DND-41 (cell line): ENCODE measurements around the gene AGAP2.

Source experiments
- ATAC-seq: fragments of 200-7000 bp; cut with Tn5 transposase; 3 replicates; pipeline ENCODE4 v1.9.1; 2021; ENCODE audit warnings: low read depth; ENCODE audit not compliant: insufficient read depth
- DNase-seq: peaks from one replicate; pipeline ENCODE4 v3.0.0-alpha.2; 2020
- H2AFZ ChIP-seq: 2 replicates; pipeline ENCODE4 v1.6.0; 2012; ENCODE audit warnings: low read depth, low read length
- H3K27ac ChIP-seq: 2 replicates; pipeline ENCODE4 v1.5.1; 2012; ENCODE audit warnings: low read length, inconsistent platforms
- H3K27me3 ChIP-seq: fragments of 200-600 bp; sonication (generic); 2 replicates; pipeline ENCODE4 v1.6.0; 2012; ENCODE audit warnings: low read length, mild to moderate bottlenecking, inconsistent platforms; ENCODE audit not compliant: insufficient read depth, poor library complexity
- H3K36me3 ChIP-seq: 2 replicates; pipeline ENCODE4 v1.5.1; 2012; ENCODE audit warnings: low read length, inconsistent platforms; ENCODE audit not compliant: insufficient read depth
- H3K4me1 ChIP-seq: 2 replicates; pipeline ENCODE4 v1.5.1; 2012; ENCODE audit warnings: mild to moderate bottlenecking, low read length; ENCODE audit not compliant: insufficient read depth
- H3K4me2 ChIP-seq: 2 replicates; pipeline ENCODE4 v1.6.0; 2012; ENCODE audit warnings: mild to moderate bottlenecking, moderate library complexity, low read length, inconsistent platforms; ENCODE audit not compliant: insufficient read depth
- H3K4me3 ChIP-seq, 2 experiments: fragments of 200-600 bp in 1 of 2; shearing (Covaris generic) in 1 of 2; 2 replicates each; pipeline ENCODE4 v1.5.1; 2012 to 2016; ENCODE audit warnings: inconsistent platforms in 2 of 2, low read length in 2 of 2, mild to moderate bottlenecking in 2 of 2, low read depth in 1 of 2, moderate library complexity in 1 of 2
- H3K79me2 ChIP-seq: 2 replicates; pipeline ENCODE4 v1.6.0; 2012; ENCODE audit warnings: low read length, inconsistent platforms; ENCODE audit not compliant: insufficient read depth
- H3K9ac ChIP-seq: 2 replicates; pipeline ENCODE4 v1.6.0; 2012; ENCODE audit warnings: low read depth, mild to moderate bottlenecking, inconsistent platforms, low read length, moderate library complexity
- H3K9me3 ChIP-seq: 2 replicates; pipeline ENCODE4 v1.5.1; 2012; ENCODE audit warnings: low read length, moderate library complexity, mild to moderate bottlenecking, inconsistent platforms; ENCODE audit not compliant: insufficient read depth, severe bottlenecking
- H4K20me1 ChIP-seq: 2 replicates; pipeline ENCODE4 v1.6.0; 2012; ENCODE audit warnings: low read length; ENCODE audit not compliant: insufficient read depth
- EZH2 ChIP-seq: IDR thresholded peaks from 3 replicates; pipeline ENCODE4 v1.6.1; 2012; ENCODE audit warnings: borderline replicate concordance, low read depth, mild to moderate bottlenecking, moderate library complexity, low read length, inconsistent platforms; ENCODE audit not compliant: severe bottlenecking
- TF ChIP-seq, protein P1 (sequence below): IDR thresholded peaks from 2 replicates; pipeline ENCODE4 v1.5.1; 2012; ENCODE audit warnings: borderline replicate concordance, low read length, moderate library complexity, mild to moderate bottlenecking; ENCODE audit not compliant: poor library complexity, severe bottlenecking; ENCODE audit errors: extremely low read depth

The AGAP2 gene

DNA sequence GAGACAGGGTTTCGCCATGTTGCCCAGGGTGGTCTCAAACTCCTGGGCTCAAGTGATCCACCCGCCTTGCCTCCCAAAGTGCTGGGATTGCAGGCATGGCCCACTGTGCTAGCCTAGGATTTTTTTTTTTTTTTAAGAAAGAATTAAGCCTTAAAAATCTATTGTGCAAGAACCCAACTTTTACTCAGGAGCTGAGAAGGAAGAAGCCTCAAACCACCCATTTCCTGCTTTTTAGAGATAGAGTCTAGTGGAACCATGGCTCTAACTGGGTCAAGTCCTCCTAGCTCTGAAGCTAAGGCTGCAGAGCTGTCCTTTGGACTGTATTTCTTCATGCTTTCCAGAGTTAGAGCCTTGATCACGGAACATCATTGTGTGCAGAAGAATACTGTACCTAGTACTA, 42.7 kb upstream of the AGAP2 start:
- Histone ChIP-seq H3K36me3 (peaks cover 27% of the 10 kb centered on the region), H3K9me3 (no peaks in the 10 kb centered on the region), H3K27ac (no peak overlapping the region), H3K4me1 (peaks cover 35% of the 10 kb centered on the region), H3K4me2 (no peak overlapping the region), H3K9ac (no peak overlapping the region), H3K4me3 (no peak overlapping the region), H2AFZ (no peak overlapping the region), H4K20me1 (no peaks in the 10 kb centered on the region; the same call in 1 of the 2 replicates), H3K27me3 (no peaks in the 10 kb centered on the region), H3K79me2 (peaks cover 22% of the 10 kb centered on the region)
- ATAC-seq (no peak), DNase-seq (no peak)
- TF ChIP-seq, protein P1, sequence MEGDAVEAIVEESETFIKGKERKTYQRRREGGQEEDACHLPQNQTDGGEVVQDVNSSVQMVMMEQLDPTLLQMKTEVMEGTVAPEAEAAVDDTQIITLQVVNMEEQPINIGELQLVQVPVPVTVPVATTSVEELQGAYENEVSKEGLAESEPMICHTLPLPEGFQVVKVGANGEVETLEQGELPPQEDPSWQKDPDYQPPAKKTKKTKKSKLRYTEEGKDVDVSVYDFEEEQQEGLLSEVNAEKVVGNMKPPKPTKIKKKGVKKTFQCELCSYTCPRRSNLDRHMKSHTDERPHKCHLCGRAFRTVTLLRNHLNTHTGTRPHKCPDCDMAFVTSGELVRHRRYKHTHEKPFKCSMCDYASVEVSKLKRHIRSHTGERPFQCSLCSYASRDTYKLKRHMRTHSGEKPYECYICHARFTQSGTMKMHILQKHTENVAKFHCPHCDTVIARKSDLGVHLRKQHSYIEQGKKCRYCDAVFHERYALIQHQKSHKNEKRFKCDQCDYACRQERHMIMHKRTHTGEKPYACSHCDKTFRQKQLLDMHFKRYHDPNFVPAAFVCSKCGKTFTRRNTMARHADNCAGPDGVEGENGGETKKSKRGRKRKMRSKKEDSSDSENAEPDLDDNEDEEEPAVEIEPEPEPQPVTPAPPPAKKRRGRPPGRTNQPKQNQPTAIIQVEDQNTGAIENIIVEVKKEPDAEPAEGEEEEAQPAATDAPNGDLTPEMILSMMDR: no peak
- no peak for TF ChIP-seq EZH2

DNA sequence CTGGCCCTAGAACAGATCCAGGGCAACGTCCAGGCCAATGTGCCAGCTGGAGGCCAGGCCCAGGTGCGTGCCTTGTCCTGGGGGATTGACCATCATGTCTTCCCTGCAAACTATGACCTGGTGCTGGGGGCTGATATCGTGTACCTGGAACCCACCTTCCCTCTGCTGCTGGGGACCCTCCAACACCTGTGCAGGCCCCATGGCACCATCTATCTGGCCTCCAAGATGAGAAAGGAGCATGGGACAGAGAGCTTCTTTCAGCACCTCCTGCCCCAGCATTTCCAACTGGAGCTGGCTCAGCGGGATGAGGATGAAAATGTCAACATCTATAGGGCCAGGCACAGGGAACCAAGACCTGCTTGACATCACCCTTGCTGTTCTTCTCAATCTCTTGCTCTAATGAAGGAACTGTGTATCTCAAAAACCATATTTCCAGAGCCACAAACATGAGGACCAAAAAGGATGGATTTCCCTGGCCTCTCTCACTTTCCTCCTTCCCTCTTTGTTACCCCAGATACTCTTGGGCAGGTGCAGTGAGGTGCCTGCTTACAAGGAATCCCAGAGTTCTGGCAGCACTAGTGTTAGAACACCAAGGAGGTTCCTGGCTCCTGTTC, 41.8 kb upstream of the AGAP2 start:
- DNase-seq: no peak
- peaks cover 22% of the 10 kb centered on the region for H3K79me2 ChIP-seq
- H3K4me2 ChIP-seq: no peak overlapping the region
- peaks cover 19% of the 10 kb centered on the region for H3K36me3 ChIP-seq
- H3K9ac ChIP-seq: no peak overlapping the region
- H2AFZ ChIP-seq: no peak overlapping the region
- H3K9me3 ChIP-seq: no peaks in the 10 kb centered on the region
- no peak for ATAC-seq
- TF ChIP-seq EZH2: no peak
- TF ChIP-seq, protein P1: no peak
- no peak overlapping the region for H3K27ac ChIP-seq
- H3K4me1 ChIP-seq: peaks cover 35% of the 10 kb centered on the region
- H3K27me3 ChIP-seq: no peaks in the 10 kb centered on the region
- H3K4me3 ChIP-seq: no peak overlapping the region
- no peaks in the 10 kb centered on the region; the same call in 1 of the 2 replicates for H4K20me1 ChIP-seq

DNA sequence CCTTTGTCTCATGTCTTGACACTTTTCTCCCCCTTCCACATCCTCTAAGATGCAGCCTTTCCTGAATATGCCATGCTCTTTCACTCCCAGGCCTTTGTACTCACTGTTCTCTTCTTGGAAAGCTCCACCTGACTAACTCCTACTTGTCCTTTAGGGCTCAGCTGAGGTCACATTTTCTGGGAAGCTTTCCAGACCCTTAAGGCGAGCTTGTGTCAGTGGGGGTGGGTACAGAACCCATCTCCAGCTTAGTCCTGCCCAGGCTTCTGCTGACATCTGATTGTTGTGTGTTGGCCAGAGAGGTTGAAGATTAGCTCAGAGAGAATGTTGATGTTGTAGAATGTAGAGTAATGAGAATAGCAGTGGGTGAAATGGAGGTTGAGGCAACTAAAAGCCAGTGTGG, 41.2 kb upstream of the AGAP2 start:
- no peaks in the 10 kb centered on the region for H3K9me3 ChIP-seq
- TF ChIP-seq, protein P1: no peak
- no peak for TF ChIP-seq EZH2
- ATAC-seq (no peak), DNase-seq (no peak)
- no peak overlapping the region for H2AFZ ChIP-seq
- peaks cover 20% of the 10 kb centered on the region for H3K79me2 ChIP-seq
- peaks cover 35% of the 10 kb centered on the region for H3K4me1 ChIP-seq
- H3K4me2 ChIP-seq: no peak overlapping the region
- H3K36me3 ChIP-seq: peaks cover 15% of the 10 kb centered on the region
- H3K27ac ChIP-seq: no peak overlapping the region
- H3K4me3 ChIP-seq: no peak overlapping the region
- H3K9ac ChIP-seq: no peak overlapping the region
- no peaks in the 10 kb centered on the region for H3K27me3 ChIP-seq
- H4K20me1 ChIP-seq: no peaks in the 10 kb centered on the region; the same call in 1 of the 2 replicates
